ENCODE measurements around the gene PDLIM5. TPM values are rescaled to one million over a fixed set of nuclear protein-coding genes. Genes with fewer than 3 reads are reported as not detected.
A peak's percentile ranks its signal among the peaks of the same experiment; 100 is the strongest.

PDLIM5 gene
- total and polyA plus RNA-seq, 5 donors from 2014 or later = 36.5 to 64.5 (median 45.3) TPM

DNA sequence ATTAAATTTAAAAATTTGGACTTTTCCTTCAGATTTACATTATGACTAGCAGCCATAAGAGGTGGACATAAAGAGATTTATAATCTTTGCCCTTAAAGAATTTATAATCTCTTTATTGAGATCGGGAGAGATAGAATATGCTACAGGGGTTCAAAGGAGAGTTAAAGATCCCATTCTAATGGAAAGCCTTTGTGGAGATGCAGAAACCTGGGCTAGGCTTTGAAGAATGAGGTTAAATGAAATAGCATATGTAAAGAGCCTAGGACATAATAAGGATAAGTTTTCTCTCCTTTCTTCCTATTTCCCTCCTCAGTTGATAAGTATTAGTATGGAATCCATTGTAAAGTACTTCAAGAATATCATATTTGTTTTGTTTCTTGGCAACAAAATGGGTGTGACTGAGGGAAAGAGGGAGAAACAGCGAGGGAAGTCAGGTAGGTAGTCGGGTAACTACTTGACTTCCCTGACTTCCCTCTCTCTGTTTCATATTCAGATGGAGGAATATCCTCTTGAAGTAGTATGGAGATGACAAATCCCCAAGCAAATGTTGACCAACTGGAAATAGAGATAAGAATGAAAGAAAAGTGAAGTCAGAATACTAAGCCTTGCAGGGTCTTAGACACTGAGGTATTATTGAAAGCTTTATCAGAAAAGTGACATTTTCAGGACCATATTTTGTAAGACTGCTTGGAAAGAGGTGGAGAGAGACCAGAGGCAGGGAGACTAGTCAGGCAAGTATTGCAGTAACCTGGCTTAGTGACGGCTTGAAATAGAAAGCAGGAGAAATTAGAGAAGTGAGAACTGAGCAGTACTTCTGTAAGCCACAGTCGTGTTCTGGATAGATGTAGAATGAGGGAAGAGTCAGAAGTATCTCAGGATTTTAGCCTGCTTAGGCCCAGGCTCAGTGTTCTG, 82.9 kb downstream of the PDLIM5 start:
- no peak for ATAC-seq (ENCODE audit: low read depth in 2 of 2)
- no peak overlapping the region for H3K4me3 ChIP-seq (ENCODE audit: low read depth, low read length)
- H3K36me3 ChIP-seq (ENCODE audit: control insufficient read depth, insufficient read depth, low read length) = no peaks in the 10 kb centered on the region
- Mint-ChIP-seq H3K27me3 (no peaks in the 10 kb centered on the region), H3K4me3 (peak overlapping the region in 1 of 4 donors; percentile 15), H3K9me3 (no peaks in the 10 kb centered on the region), H3K27ac (no peak overlapping the region), H3K4me1 (peaks cover 0 to 20% (median 7%) of the 10 kb centered on the region in 4 donors), H3K36me3 (peaks cover 12% of the 10 kb centered on the region)
- no peaks in the 10 kb centered on the region for H3K27me3 ChIP-seq (ENCODE audit: control insufficient read depth, insufficient read depth, low read length)
- no peak for DNase-seq
- no peaks in the 10 kb centered on the region for H3K4me1 ChIP-seq (ENCODE audit: control insufficient read depth, insufficient read depth, low read length, poor library complexity, severe bottlenecking)
- H3K27ac ChIP-seq (ENCODE audit: insufficient read depth, low read length, poor library complexity, severe bottlenecking) = no peak overlapping the region
- no peaks in the 10 kb centered on the region for H3K9me3 ChIP-seq (ENCODE audit: control insufficient read depth in 2 of 2, low read length in 2 of 2)

DNA sequence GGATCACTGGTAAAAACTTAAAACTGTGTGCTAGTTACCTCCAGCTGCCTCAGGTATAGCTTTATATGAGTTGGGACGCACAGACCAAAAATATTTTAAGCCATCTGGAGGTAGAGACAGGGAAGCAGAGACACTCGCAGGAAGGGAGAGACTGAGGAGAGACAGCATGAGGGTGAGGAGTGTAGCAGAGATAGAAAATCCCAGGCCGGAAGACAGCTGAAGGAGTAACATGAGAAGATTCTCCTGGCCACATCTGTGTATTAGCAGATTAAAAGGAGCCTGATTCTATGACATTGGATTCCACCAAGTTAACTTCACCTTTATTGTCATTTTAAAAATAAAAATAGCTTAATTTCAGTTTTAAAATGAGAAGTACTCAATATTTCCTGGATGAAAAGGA, 84.3 kb downstream of the PDLIM5 start:
- Mint-ChIP-seq H3K27ac (no peak overlapping the region), H3K4me1 (peaks cover 0 to 20% (median 7%) of the 10 kb centered on the region in 4 donors), H3K27me3 (no peaks in the 10 kb centered on the region), H3K4me3 (no peak overlapping the region), H3K36me3 (peaks cover 9% of the 10 kb centered on the region), H3K9me3 (no peaks in the 10 kb centered on the region)
- ATAC-seq (ENCODE audit: low read depth in 2 of 2) (no peak), DNase-seq (no peak)
- no peaks in the 10 kb centered on the region for H3K4me1 ChIP-seq (ENCODE audit: control insufficient read depth, insufficient read depth, low read length, poor library complexity, severe bottlenecking)
- no peaks in the 10 kb centered on the region for H3K9me3 ChIP-seq (ENCODE audit: control insufficient read depth in 2 of 2, low read length in 2 of 2)
- no peak overlapping the region for H3K4me3 ChIP-seq (ENCODE audit: low read depth, low read length)
- H3K36me3 ChIP-seq (ENCODE audit: control insufficient read depth, insufficient read depth, low read length) = no peaks in the 10 kb centered on the region
- no peak overlapping the region for H3K27ac ChIP-seq (ENCODE audit: insufficient read depth, low read length, poor library complexity, severe bottlenecking)
- H3K27me3 ChIP-seq (ENCODE audit: control insufficient read depth, insufficient read depth, low read length) = no peaks in the 10 kb centered on the region

- no peaks in the 10 kb centered on the region for H3K36me3 ChIP-seq (ENCODE audit: control insufficient read depth, insufficient read depth, low read length)
- H3K4me1 ChIP-seq (ENCODE audit: control insufficient read depth, insufficient read depth, low read length, poor library complexity, severe bottlenecking) = no peaks in the 10 kb centered on the region
- Mint-ChIP-seq H3K27ac (no peak overlapping the region), H3K36me3 (peaks cover 9% of the 10 kb centered on the region), H3K9me3 (no peaks in the 10 kb centered on the region), H3K4me1 (peaks cover 4 to 15% (median 7%) of the 10 kb centered on the region in 4 donors), H3K27me3 (no peaks in the 10 kb centered on the region), H3K4me3 (no peak overlapping the region)
- ATAC-seq (ENCODE audit: low read depth in 2 of 2) (no peak), DNase-seq (no peak)
- H3K27me3 ChIP-seq (ENCODE audit: control insufficient read depth, insufficient read depth, low read length) = no peaks in the 10 kb centered on the region
- no peak overlapping the region for H3K27ac ChIP-seq (ENCODE audit: insufficient read depth, low read length, poor library complexity, severe bottlenecking)
- no peaks in the 10 kb centered on the region for H3K9me3 ChIP-seq (ENCODE audit: control insufficient read depth in 2 of 2, low read length in 2 of 2)
- H3K4me3 ChIP-seq (ENCODE audit: low read depth, low read length) = no peak overlapping the region
Observed at GRCh38 chr4:94536649-94537469, 85.1 kb downstream of the PDLIM5 start.

DNA sequence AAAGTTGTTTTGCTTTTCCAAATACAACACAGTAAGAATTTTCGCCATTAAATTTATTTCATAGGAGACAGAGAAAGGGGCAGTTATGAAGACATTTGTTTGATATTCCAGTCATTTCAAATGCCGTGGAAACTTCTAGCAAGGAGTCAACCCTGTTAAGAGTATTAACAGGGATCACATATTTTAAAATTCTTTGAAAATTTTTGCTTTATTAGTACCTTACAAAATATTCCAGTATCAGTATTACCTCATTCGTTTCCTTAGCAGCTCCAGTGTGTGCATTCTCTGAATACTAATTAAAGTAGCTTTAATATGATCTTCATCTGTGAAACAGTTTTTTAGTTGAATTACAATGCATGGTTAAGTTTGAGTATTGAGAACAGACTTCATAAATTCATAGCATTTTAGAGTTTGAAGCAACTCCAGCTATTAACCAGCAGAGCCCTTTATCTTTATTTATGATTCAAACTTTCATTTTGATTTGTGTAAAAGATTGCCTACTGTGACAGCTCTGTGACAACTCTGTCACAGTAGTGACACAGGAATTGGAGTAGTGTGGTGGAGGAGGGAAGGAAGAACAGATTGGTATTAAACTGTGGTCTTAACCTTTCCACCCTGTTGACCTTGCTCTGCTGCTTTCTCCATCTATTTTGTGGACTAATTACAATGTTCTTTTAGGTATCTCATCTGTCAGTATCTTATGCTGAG, 86.3 kb downstream of the PDLIM5 start:
- no peak overlapping the region for H3K4me3 ChIP-seq (ENCODE audit: low read depth, low read length)
- no peaks in the 10 kb centered on the region for H3K36me3 ChIP-seq (ENCODE audit: control insufficient read depth, insufficient read depth, low read length)
- H3K9me3 Mint-ChIP-seq = no peaks in the 10 kb centered on the region
- no peak overlapping the region for H3K4me3 Mint-ChIP-seq
- H3K4me1 ChIP-seq (ENCODE audit: control insufficient read depth, insufficient read depth, low read length, poor library complexity, severe bottlenecking) = no peaks in the 10 kb centered on the region
- H3K27me3 Mint-ChIP-seq = no peaks in the 10 kb centered on the region
- H3K36me3 Mint-ChIP-seq = peaks cover 9% of the 10 kb centered on the region
- H3K4me1 Mint-ChIP-seq = peaks cover 4 to 15% (median 6%) of the 10 kb centered on the region in 4 donors
- no peak overlapping the region for H3K27ac Mint-ChIP-seq
- H3K9me3 ChIP-seq (ENCODE audit: control insufficient read depth in 2 of 2, low read length in 2 of 2) = no peaks in the 10 kb centered on the region
- no peaks in the 10 kb centered on the region for H3K27me3 ChIP-seq (ENCODE audit: control insufficient read depth, insufficient read depth, low read length)
- DNase-seq = no peak
- ATAC-seq (ENCODE audit: low read depth in 2 of 2) = no peak
- no peak overlapping the region for H3K27ac ChIP-seq (ENCODE audit: insufficient read depth, low read length, poor library complexity, severe bottlenecking)

DNA sequence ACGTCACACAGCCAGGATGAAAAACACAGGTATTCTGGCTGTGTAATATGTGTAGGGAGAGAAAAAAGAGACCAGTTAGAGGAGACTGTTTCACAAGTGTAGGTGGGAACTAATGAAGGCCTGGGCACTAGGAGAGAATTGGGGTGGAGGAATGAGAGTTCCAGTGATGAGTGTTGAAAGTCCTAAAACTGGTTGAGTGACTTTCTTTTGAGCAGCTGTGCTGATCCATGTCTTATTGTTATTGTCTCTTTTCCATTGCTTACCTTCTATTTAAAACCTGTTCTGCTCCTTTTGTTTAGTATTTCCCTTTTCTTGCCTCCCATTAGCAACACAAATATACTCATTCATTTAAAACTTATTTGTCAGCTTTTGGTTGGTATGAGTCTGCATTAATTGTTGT, 88.7 kb downstream of the PDLIM5 start:
- H3K4me1 Mint-ChIP-seq = peaks cover 0 to 12% (median 4%) of the 10 kb centered on the region in 4 donors
- H3K4me1 ChIP-seq (ENCODE audit: control insufficient read depth, insufficient read depth, low read length, poor library complexity, severe bottlenecking) = no peaks in the 10 kb centered on the region
- no peak overlapping the region for H3K4me3 Mint-ChIP-seq
- no peak overlapping the region for H3K27ac Mint-ChIP-seq
- no peaks in the 10 kb centered on the region for H3K27me3 Mint-ChIP-seq
- DNase-seq = no peak
- H3K36me3 Mint-ChIP-seq = peaks cover 9% of the 10 kb centered on the region
- H3K27ac ChIP-seq (ENCODE audit: insufficient read depth, low read length, poor library complexity, severe bottlenecking) = no peak overlapping the region
- no peak overlapping the region for H3K4me3 ChIP-seq (ENCODE audit: low read depth, low read length)
- H3K9me3 ChIP-seq (ENCODE audit: control insufficient read depth in 2 of 2, low read length in 2 of 2) = no peaks in the 10 kb centered on the region
- H3K36me3 ChIP-seq (ENCODE audit: control insufficient read depth, insufficient read depth, low read length) = no peaks in the 10 kb centered on the region
- H3K27me3 ChIP-seq (ENCODE audit: control insufficient read depth, insufficient read depth, low read length) = no peaks in the 10 kb centered on the region
- ATAC-seq (ENCODE audit: low read depth in 2 of 2) = no peak
- peaks cover 0 to 3% (median 0%) of the 10 kb centered on the region in 7 donors for H3K9me3 Mint-ChIP-seq

DNA sequence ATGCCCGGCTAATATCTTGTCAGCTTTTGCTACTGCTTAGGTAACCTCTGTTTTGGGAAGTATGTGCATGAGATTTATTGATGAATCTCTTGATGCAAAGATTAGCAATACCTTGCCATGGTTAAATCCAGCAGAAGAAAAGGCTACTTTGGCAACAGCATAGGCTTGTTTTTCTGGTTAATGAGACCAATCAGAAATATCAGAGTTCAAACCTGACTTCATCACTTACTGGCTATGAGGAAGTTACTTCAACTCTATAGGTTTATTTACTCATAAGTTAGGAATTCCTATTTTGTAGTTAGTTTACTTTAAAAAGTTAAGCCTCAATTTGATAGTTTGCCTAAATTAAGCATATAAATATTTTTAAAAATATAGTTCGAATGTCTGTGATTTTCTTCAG, 93.1 kb downstream of the PDLIM5 start:
- no peak overlapping the region for H3K27ac Mint-ChIP-seq

GRCh38 chr4:94545296-94545695, 93.6 kb downstream of the PDLIM5 start:
- peaks cover 10% of the 10 kb centered on the region for H3K36me3 Mint-ChIP-seq
- no peak for DNase-seq
- no peak overlapping the region for H3K4me3 Mint-ChIP-seq
- H3K36me3 ChIP-seq (ENCODE audit: control insufficient read depth, insufficient read depth, low read length) = no peaks in the 10 kb centered on the region
- no peaks in the 10 kb centered on the region for H3K4me1 ChIP-seq (ENCODE audit: control insufficient read depth, insufficient read depth, low read length, poor library complexity, severe bottlenecking)
- H3K27me3 Mint-ChIP-seq = no peaks in the 10 kb centered on the region
- H3K9me3 Mint-ChIP-seq = peaks cover 0 to 5% (median 0%) of the 10 kb centered on the region in 7 donors
- no peak overlapping the region for H3K4me3 ChIP-seq (ENCODE audit: low read depth, low read length)
- H3K27ac ChIP-seq (ENCODE audit: insufficient read depth, low read length, poor library complexity, severe bottlenecking) = no peak overlapping the region
- no peaks in the 10 kb centered on the region for H3K27me3 ChIP-seq (ENCODE audit: control insufficient read depth, insufficient read depth, low read length)
- peaks cover 11 to 15% (median 12%) of the 10 kb centered on the region in 4 donors for H3K4me1 Mint-ChIP-seq
- no peak for ATAC-seq (ENCODE audit: low read depth in 2 of 2)
- H3K9me3 ChIP-seq (ENCODE audit: control insufficient read depth in 2 of 2, low read length in 2 of 2) = no peaks in the 10 kb centered on the region
- no peak overlapping the region for H3K27ac Mint-ChIP-seq

More for the DNA sequence above, 93.1 kb downstream of the PDLIM5 start:
- DNase-seq (no peak), ATAC-seq (ENCODE audit: low read depth in 2 of 2) (no peak)
- H3K4me3 ChIP-seq (ENCODE audit: low read depth, low read length) = no peak overlapping the region
- H3K4me1 Mint-ChIP-seq = peaks cover 11 to 15% (median 12%) of the 10 kb centered on the region in 4 donors
- no peak overlapping the region for H3K4me3 Mint-ChIP-seq
- no peaks in the 10 kb centered on the region for H3K27me3 ChIP-seq (ENCODE audit: control insufficient read depth, insufficient read depth, low read length)
- no peaks in the 10 kb centered on the region for H3K4me1 ChIP-seq (ENCODE audit: control insufficient read depth, insufficient read depth, low read length, poor library complexity, severe bottlenecking)
- H3K36me3 Mint-ChIP-seq = peaks cover 10% of the 10 kb centered on the region
- no peaks in the 10 kb centered on the region for H3K9me3 ChIP-seq (ENCODE audit: control insufficient read depth in 2 of 2, low read length in 2 of 2)
- H3K36me3 ChIP-seq (ENCODE audit: control insufficient read depth, insufficient read depth, low read length) = no peaks in the 10 kb centered on the region
- H3K27ac ChIP-seq (ENCODE audit: insufficient read depth, low read length, poor library complexity, severe bottlenecking) = no peak overlapping the region
- H3K9me3 Mint-ChIP-seq = peaks cover 0 to 5% (median 0%) of the 10 kb centered on the region in 7 donors
- H3K27me3 Mint-ChIP-seq = no peaks in the 10 kb centered on the region
